ENCODE measurements around the gene MTOR. TPM values are rescaled to one million over a fixed set of nuclear protein-coding genes. Genes with fewer than 3 reads are reported as not detected.

MTOR gene
- total RNA-seq (2022; extraction: Qiagen RNA extraction; ENCODE audit: low read depth) = 12.1 to 17.0 TPM (median 15.2 TPM) in 5 replicates

GRCh38 chr1:11262171-11263049 lies at the start of gene MTOR:
MTOR (minus strand) TSS chr1:11262551; CDS start chr1:11259409, 3,142 bp downstream.

GRCh38 chr1:11272832-11273594 lies 10.7 kb upstream of the MTOR start, which contains the start of gene UBIAD1:
UBIAD1 (plus strand) TSS chr1:11273198; CDS start chr1:11273532, 334 bp downstream.

DNA sequence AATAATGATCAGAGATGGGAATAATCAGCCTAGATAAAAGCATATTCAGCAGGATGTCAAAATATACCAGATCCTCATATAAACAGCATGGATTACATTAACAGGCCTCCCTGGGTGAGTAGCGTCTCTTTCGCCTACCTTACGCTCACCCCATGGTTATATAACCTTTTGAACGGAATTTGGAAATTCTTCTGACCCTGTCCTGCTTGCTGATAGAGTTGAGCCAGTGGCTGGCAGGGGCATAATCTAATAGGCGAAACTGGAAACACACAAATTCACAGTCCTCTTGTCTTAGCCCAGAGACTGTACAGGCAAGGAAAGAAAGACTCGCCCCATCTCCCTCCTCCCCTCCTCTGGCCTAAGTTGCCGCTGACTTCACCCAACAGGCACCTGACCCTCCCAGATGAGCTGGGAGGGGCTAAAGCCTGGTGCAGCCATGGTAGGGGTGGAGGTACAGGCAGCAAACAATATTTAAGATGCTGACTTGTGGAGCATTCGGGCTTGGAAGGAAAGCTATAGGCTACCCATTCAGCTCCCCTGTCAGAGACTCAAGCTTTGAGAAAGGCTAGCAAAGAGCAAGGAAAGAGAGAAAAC lies 73.4 kb downstream of the MTOR start, which contains the start of gene ANGPTL7:
ANGPTL7 (plus strand) TSS at position 498 of the 594 bp plus-strand sequence. CDS start 225 bp downstream, outside the sequence.

DNA sequence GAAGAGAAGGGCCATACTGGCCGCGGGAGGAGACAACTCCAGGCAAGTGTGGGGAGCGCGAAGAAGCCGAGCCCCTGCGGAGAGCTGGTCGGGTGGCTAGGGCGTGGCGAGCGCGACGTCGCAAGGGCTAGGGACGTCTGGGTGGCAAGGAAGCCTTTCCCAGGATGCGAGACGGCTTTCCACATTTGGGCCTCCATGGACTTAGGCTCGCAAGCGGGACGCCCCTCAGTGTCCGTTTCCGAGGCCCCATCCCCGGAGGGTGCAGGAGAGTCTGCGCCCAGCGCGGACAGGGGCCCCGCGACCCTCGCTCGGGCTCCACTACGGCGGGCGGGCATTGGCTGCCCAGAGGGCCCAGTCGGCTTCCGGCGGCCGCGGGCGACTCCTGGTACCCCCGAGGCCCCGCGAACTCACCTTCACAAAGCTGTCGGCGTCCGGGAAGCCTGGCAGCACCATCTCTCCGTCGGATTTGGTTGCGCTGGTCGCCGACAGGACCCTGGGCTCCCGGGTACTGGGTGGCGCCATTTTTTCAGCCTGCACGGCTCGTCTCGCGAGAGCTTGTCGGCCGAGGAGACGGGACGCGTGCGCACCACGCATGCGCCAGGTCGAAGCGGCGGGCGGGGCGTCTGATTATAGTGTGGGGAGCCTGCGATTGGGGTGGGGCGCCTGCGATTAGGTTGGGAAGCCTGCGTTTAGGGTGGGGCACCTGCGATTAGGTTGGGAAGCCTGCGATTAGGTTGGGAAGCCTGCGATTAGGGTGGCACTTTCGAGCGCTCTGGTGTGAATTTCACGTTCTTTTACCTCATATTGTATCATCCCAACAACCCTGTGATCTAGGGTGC lies 162.8 kb downstream of the MTOR start, which contains the start of gene EXOSC10:
EXOSC10 (minus strand) TSS at position 560 of the 839 bp plus-strand sequence; CDS start at position 522, 38 bp downstream.

GRCh38 chr1:11059968-11060830 lies 202.2 kb downstream of the MTOR start, which contains the start of gene SRM:
SRM (minus strand) TSS chr1:11060018; CDS start chr1:11059943, 75 bp downstream.

Other genes starting within 250 kb of the MTOR start
- gene TARDBP, start 249.9 kb downstream of the MTOR start, total RNA-seq (2022; extraction: Qiagen RNA extraction; ENCODE audit: low read depth) = 186 to 213 TPM (median 210 TPM) in 5 replicates
- 0.06 to 0.31 TPM (median 0.09 TPM) in 5 replicates for gene MASP2, start 215.3 kb downstream of the MTOR start, total RNA-seq (2022; extraction: Qiagen RNA extraction; ENCODE audit: low read depth)
- 140 to 231 TPM (median 195 TPM) in 5 replicates for gene SRM, start 202.5 kb downstream of the MTOR start, total RNA-seq (2022; extraction: Qiagen RNA extraction; ENCODE audit: low read depth)
- 37.2 to 40.8 TPM (median 38.1 TPM) in 5 replicates for gene EXOSC10, start 162.7 kb downstream of the MTOR start, total RNA-seq (2022; extraction: Qiagen RNA extraction; ENCODE audit: low read depth)
- gene ANGPTL7, start 73.2 kb downstream of the MTOR start, total RNA-seq (2022; extraction: Qiagen RNA extraction; ENCODE audit: low read depth) = not detected in 5 replicates
- 16.2 to 18.3 TPM (median 17.8 TPM) in 5 replicates for gene UBIAD1, start 10.6 kb upstream of the MTOR start, total RNA-seq (2022; extraction: Qiagen RNA extraction; ENCODE audit: low read depth)
- 0.18 to 0.24 TPM (median 0.21 TPM) in 5 replicates for gene DISP3, start 216.6 kb upstream of the MTOR start, total RNA-seq (2022; extraction: Qiagen RNA extraction; ENCODE audit: low read depth)

Data from A549 treated with DMSO at 1 μM for 4 hours (cell line).